Erythroblast (primary cell): ENCODE results near the gene TSPAN9.

Source experiments
- DNase-seq, 2 experiments: peaks; one replicate each; lab custom pipeline; 2025; lab: John Stamatoyannopoulos, UW
- GATA1 ChIP-seq: IDR thresholded peaks from 2 replicates; pipeline ENCODE4 v1.6.1; 2011; ENCODE audit warnings: low read depth, mild to moderate bottlenecking, control low read depth, low read length, moderate library complexity
- POLR2A ChIP-seq: IDR thresholded peaks from 2 replicates; pipeline ENCODE4 v1.6.1; 2011; ENCODE audit warnings: mild to moderate bottlenecking, low read length

The TSPAN9 gene

GRCh38 chr12:3124917-3125316 lies 47.7 kb downstream of the TSPAN9 start:
- DNase-seq, result no peak
- no peak for TF ChIP-seq GATA1
- no peak for TF ChIP-seq POLR2A

GRCh38 chr12:3125674-3126073 lies 48.5 kb downstream of the TSPAN9 start:
- TF ChIP-seq GATA1 (no peak), POLR2A (no peak)
- no peak for DNase-seq

DNA sequence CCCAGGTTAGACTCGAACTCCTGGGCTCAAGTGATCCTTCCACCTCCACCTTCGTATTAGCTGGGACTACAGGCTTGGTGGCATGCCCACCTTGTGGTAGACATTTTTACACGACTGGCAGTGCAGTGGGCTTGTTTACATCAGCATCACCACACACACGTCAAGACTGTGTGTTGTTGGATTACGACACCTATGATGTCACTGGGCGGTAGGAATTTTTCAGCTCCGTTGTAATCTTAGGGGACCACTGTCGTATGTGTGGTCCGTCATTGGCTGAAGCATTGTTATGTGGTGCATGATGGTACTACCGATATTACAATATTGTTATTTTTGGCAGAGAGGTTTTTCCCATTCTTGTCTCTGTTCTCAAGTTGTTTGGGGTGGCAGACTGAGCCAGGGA lies 50.7 kb downstream of the TSPAN9 start:
- TF ChIP-seq POLR2A, result no peak
- no peak for TF ChIP-seq GATA1
- DNase-seq, result no peak

- TF ChIP-seq POLR2A, result no peak
- no peak for TF ChIP-seq GATA1
- no peak for DNase-seq
These were observed 51.5 kb downstream of the TSPAN9 start for GRCh38 chr12:3128498-3129293.

DNA sequence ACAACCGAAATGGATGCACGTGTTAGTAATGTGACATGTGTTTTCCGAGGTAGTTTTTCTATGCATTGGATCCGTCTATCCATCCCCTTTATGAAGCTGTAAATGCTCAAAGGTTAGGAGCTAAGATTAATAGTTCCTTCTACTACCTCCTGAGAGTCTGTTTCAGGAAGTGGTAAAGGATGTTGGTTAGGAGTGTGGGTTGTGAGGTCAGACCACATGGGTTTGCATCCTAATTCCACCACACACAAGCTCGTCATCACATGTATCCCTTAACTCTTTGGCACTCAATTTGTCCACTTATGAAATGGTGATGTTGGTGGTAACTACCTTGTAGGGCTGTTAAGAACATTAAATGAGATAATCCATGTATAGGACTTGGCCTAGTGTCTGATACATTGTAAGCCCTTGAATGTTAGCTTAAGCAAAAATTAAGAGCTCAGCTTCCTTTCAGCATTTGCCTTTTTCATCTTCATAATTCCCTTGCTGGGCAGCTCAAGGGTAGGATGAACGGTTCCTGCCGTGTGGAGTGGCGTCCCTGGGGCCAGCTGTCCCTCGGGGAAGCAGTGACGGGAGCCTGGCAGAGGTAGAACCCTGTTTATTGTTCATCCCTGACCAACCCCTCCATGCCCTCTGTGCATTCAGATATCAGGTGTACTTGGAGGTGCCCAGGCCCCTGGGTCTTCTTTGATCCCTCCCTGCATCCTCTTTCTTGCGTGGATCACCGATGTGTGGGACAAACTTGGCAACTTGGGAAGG lies 52.3 kb downstream of the TSPAN9 start:
- TF ChIP-seq GATA1 (no peak), POLR2A (no peak)
- DNase-seq, result no peak

DNA sequence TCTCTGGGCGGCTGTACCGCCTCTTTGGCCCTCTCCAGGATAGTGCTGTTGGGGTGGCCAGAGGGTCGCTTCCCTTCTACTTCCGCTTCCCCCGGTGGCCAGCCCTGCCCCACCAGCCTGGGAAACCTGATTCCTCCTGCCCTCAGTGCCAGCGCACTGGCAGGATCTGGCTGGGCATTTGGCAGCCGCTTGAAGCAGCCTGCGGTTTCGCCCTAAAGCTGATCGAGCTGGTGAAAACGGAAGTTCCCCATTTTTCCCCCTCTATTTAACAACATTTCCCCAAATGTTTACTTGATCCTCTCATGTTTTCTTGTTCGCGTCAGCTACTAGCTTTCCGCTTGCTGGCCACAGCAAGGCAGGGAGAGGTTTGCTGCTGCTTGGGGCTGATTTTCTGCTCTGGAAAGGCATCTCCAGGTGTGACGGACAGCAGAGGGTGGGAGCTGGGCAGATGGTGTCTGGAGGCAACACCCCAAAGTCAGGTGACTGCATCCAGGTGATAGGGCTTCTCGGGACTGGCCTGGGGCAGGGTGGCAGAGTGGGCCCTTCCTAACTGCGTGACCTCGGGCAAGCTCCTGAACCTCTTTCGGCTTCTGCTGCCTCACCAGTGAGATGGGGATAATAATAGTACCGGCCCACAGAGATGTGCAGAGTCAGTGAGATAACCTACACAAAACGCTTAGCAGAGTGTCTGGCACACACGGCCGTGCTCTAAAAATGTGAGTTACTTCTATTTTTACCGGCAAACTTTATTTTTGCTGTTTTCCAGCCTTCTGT lies 53.1 kb downstream of the TSPAN9 start:
- no peak for DNase-seq
- TF ChIP-seq GATA1, result no peak
- no peak for TF ChIP-seq POLR2A

- DNase-seq, result no peak
- TF ChIP-seq POLR2A (no peak), GATA1 (no peak)
These were observed 54.0 kb downstream of the TSPAN9 start for GRCh38 chr12:3131129-3131528.

GRCh38 chr12:3132636-3133404 lies 55.6 kb downstream of the TSPAN9 start:
- DNase-seq, result no peak
- TF ChIP-seq GATA1, result no peak
- TF ChIP-seq POLR2A, result no peak

GRCh38 chr12:3133405-3133783 lies 56.2 kb downstream of the TSPAN9 start:
- DNase-seq, result no peak
- no peak for TF ChIP-seq GATA1

DNA sequence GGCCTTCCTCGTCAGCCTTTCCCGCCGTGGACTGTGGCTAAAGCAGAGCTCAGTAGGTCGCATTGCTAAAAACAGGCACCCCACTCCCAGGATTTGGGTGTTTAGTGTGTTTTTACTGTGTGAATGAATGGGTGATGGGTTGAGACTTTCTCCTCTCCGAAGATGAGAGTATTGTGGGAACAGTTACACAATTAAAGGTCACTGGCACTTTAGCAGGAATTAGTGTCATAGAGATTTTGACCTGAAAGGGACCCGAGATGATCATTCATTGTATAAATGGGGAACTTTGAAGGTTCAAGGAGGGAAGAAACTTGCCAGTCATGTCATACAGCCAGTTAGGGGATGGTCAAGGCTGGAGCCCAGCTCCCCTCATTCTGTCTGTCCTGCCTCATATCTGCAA lies 56.9 kb downstream of the TSPAN9 start:
- TF ChIP-seq POLR2A, result no peak
- TF ChIP-seq GATA1, result no peak
- no peak for DNase-seq

DNA sequence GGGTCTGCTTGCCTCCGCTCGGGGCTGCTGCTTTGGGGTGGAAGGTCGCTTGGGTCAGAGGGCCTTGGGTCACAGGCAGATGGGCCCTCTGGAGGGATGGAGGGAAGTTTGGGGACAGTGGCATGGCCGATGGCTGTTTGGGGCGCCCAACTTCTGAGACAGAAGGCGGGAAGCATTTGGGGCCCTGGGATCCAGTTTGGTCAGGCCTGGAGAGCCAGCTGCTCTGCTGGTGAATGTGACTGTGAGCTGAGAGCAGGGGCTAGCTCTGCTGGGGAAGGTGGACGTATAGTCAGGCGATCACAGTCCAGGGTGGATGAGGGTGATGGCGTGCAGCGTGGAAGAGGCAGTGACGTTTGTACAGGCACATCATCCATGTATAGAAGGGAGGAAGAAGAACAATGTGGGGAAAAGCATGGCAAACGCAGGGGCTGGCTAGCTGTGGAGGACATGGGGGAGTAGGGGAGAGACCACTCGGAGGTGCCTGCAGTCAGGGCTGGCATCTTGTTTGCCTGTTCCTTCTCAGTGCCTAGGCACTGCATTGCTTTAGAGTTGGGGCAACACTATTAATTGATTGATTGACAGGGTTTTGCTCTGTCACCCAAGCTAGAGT lies 57.5 kb downstream of the TSPAN9 start:
- no peak for DNase-seq
- TF ChIP-seq GATA1 (no peak), POLR2A (no peak)

- peak; percentile 58 to 76 for DNase-seq
- TF ChIP-seq POLR2A, result no peak
- no peak for TF ChIP-seq GATA1
These were observed 58.6 kb downstream of the TSPAN9 start for GRCh38 chr12:3135522-3136461.
